ENCODE data around the gene TARDBP. TPM values are rescaled to one million over a fixed set of nuclear protein-coding genes. Genes with fewer than 3 reads are reported as not detected.
"Not testable (repeated sequence)": the region's sequence is repeated elsewhere in the genome, so short reads cannot be mapped to it uniquely, and the experiment has no call there.

TARDBP gene
- total RNA-seq, 2 experiments from 2014 or later: 180 to 190 TPM

DNA sequence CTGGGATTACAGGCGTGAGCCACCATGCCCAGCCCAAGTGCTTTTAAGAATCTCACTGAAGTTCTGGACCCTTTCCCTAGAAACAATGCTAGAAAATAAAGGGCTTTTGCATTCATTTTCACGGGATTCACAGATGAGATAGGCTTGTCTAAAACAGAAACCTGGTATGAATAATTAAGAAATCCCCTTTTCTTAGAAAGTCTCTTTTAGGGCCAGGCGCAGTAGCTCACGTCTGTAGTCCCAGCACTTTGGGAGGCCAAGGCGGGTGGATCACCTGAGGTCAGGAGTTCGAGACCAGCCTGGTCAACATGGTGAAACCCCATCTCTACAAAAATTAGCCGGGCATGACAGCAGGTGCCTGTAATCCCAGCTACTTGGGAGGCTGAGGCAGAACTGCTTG lies 60.9 kb downstream of the TARDBP start:
- H3K27ac Mint-ChIP-seq: not testable (repeated sequence)

More for the DNA sequence above, 60.9 kb downstream of the TARDBP start:
- H3K36me3 Mint-ChIP-seq (ENCODE audit: low read depth): peaks cover 61% of the 10 kb centered on the region
- peak; percentile 70 for ATAC-seq
- H3K27me3 Mint-ChIP-seq; H3K4me1 Mint-ChIP-seq; POLR2A ChIA-PET; H3K9me3 Mint-ChIP-seq (ENCODE audit: low read depth); H3K4me3 Mint-ChIP-seq; DNase-seq: not testable (repeated sequence)
- CTCF ChIA-PET: interaction anchor here (1.2 to 1.3 kb wide), 2 partner anchors 35 to 36 kb away, joined by 3 to 8 read pairs; no protein-coding TSS in a partner anchor
- intact Hi-C loops (cut with DNase I, micrococcal nuclease): loop anchor here in 1 of 2 experiments (1.0 kb wide), 1 partner anchor 13 kb away; the partner anchor contains the start of gene SRM

Other genes with a start within 250 kb of the TARDBP start
- 1 to 10 TPM; 3.7 to 4.0 TPM for gene CASZ1, start 216.0 kb upstream of the TARDBP start, total RNA-seq
- gene MASP2, start 34.6 kb downstream of the TARDBP start, total RNA-seq: not detected
- gene SRM, start 47.4 kb downstream of the TARDBP start, total RNA-seq: 100 to 1,000 TPM; 180 to 242 TPM
- 10 to 100 TPM; 74.3 to 89.6 TPM for gene EXOSC10, start 87.2 kb downstream of the TARDBP start, total RNA-seq
- gene ANGPTL7, start 176.7 kb downstream of the TARDBP start, total RNA-seq: not detected
- 10 to 100 TPM; 32.3 to 36.3 TPM for gene MTOR, start 249.9 kb downstream of the TARDBP start, total RNA-seq

Measured in activated CD4-positive, alpha-beta T cell treated with anti-CD3 and anti-CD28 coated beads for 36 hours (primary cell).